GM23338 (cell line): ENCODE data around the gene FETUB. TPM values are rescaled to one million over a fixed set of nuclear protein-coding genes. Genes with fewer than 3 reads are reported as not detected.
"Not testable (repeated sequence)": the region's sequence is repeated elsewhere in the genome, so short reads cannot be mapped to it uniquely, and the experiment has no call there.

Experiments used
- ATAC-seq: fragments of 200-7000 bp; cut with Tn5 transposase; 3 replicates; pipeline ENCODE4 v1.9.1; 2020
- DNase-seq: peaks from one replicate; pipeline ENCODE4 v3.0.0-alpha.2; 2015; ENCODE audit warnings: low spot score
- H2AFZ ChIP-seq: fragments of 200-600 bp; sonication (generic); 2 replicates; pipeline ENCODE4 v1.8.0; 2016; ENCODE audit warnings: antibody characterized with exemption, mild to moderate bottlenecking, moderate library complexity
- H3F3A ChIP-seq: fragments of 200-600 bp; sonication (generic); replicated peaks from 2 replicates; pipeline ENCODE4 v1.8.0; 2017; ENCODE audit warnings: antibody characterized with exemption, mixed run types, low read depth
- H3K27ac ChIP-seq: fragments of 200-600 bp; sonication (generic); 2 replicates; pipeline ENCODE4 v1.6.1; 2016; ENCODE audit warnings: low read depth
- H3K27me3 ChIP-seq: fragments of 200-600 bp; sonication (generic); 2 replicates; pipeline ENCODE4 v1.8.0; 2016; ENCODE audit warnings: mild to moderate bottlenecking, mixed run types, moderate library complexity; ENCODE audit not compliant: insufficient read depth
- H3K36me3 ChIP-seq: fragments of 200-600 bp; sonication (generic); 2 replicates; pipeline ENCODE4 v1.8.0; 2016; ENCODE audit warnings: mild to moderate bottlenecking; ENCODE audit not compliant: insufficient read depth
- H3K4me1 ChIP-seq: fragments of 200-600 bp; sonication (generic); 2 replicates; pipeline ENCODE4 v1.8.0; 2016; ENCODE audit warnings: mild to moderate bottlenecking, moderate library complexity; ENCODE audit not compliant: insufficient read depth
- H3K4me2 ChIP-seq: fragments of 200-600 bp; sonication (generic); 2 replicates; pipeline ENCODE4 v1.7.1; 2017; ENCODE audit warnings: mixed run types
- H3K4me3 ChIP-seq: fragments of 200-600 bp; sonication (generic); 2 replicates; pipeline ENCODE4 v1.6.1; 2016; ENCODE audit warnings: mixed run types
- H3K79me2 ChIP-seq: fragments of 200-600 bp; sonication (generic); replicated peaks from 2 replicates; pipeline ENCODE4 v1.8.0; 2017; ENCODE audit warnings: mild to moderate bottlenecking; ENCODE audit not compliant: insufficient read depth
- H3K9me2 ChIP-seq: fragments of 200-600 bp; sonication (generic); 2 replicates; pipeline ENCODE4 v1.8.0; 2017; ENCODE audit not compliant: insufficient read depth
- H4K20me1 ChIP-seq: fragments of 200-600 bp; sonication (generic); replicated peaks from 2 replicates; pipeline ENCODE4 v1.8.0; 2017; ENCODE audit warnings: mild to moderate bottlenecking; ENCODE audit not compliant: insufficient read depth
- H3K27ac Mint-ChIP-seq: 2 replicates; pipeline ENCODE4 v1.8.0; 2020; ENCODE audit warnings: inconsistent platforms, mild to moderate bottlenecking, moderate library complexity, mixed read lengths
- H3K27me3 Mint-ChIP-seq: 3 replicates; pipeline ENCODE4 v1.8.0; 2022; ENCODE audit warnings: low read depth, mild to moderate bottlenecking, moderate library complexity, mixed read lengths, inconsistent platforms; ENCODE audit not compliant: insufficient read depth, poor library complexity
- H3K36me3 Mint-ChIP-seq: 3 replicates; pipeline ENCODE4 v1.8.0; 2021; ENCODE audit warnings: low read depth, mild to moderate bottlenecking, inconsistent platforms, moderate library complexity, mixed read lengths
- H3K4me1 Mint-ChIP-seq: 3 replicates; pipeline ENCODE4 v1.8.0; 2020; ENCODE audit warnings: mild to moderate bottlenecking, inconsistent platforms, mixed read lengths
- H3K4me3 Mint-ChIP-seq: 3 replicates; pipeline ENCODE4 v1.8.0; 2021; ENCODE audit warnings: moderate library complexity, mild to moderate bottlenecking, inconsistent platforms, mixed read lengths
- H3K9me3 Mint-ChIP-seq: 3 replicates; pipeline ENCODE4 v1.8.0; 2020; ENCODE audit warnings: moderate library complexity, mild to moderate bottlenecking, inconsistent platforms, mixed read lengths
- CREB1 ChIP-seq: fragments of 250-450 bp; sonication (Bioruptor Pico); IDR thresholded peaks from 2 replicates; pipeline ENCODE4 v1.5.0; 2020; ENCODE audit warnings: low read depth, mild to moderate bottlenecking, moderate library complexity
- CTCF ChIP-seq, 2 experiments: fragments of 200-600 bp in 1 of 2; sonication (generic) in 1 of 2; conservative IDR thresholded peaks; 2 replicates each; pipeline versions ENCODE4 v1.5.1 to v1.6.1; 2016 to 2017; ENCODE audit warnings: antibody characterized with exemption in 2 of 2, low read depth in 2 of 2, mild to moderate bottlenecking in 2 of 2, moderate library complexity in 1 of 2
- ETS1 ChIP-seq: IDR thresholded peaks from 2 replicates; pipeline ENCODE4 v1.6.1; 2016; ENCODE audit warnings: antibody characterized with exemption
- EZH2 ChIP-seq: fragments of 200-600 bp; sonication (generic); IDR thresholded peaks from one replicate; pipeline ENCODE4 v1.8.0; 2017; ENCODE audit warnings: antibody characterized with exemption, mild to moderate bottlenecking, low read depth; ENCODE audit not compliant: unreplicated experiment
- EZH2phosphoT487 ChIP-seq: fragments of 200-600 bp; sonication (generic); IDR thresholded peaks from one replicate; pipeline ENCODE4 v1.8.1; 2018; ENCODE audit warnings: antibody characterized with exemption; ENCODE audit not compliant: unreplicated experiment
- JUNB ChIP-seq: IDR thresholded peaks from one replicate; pipeline ENCODE4 v1.6.1; 2016; ENCODE audit warnings: antibody characterized with exemption; ENCODE audit not compliant: unreplicated experiment
- NANOG ChIP-seq: IDR thresholded peaks from 2 replicates; pipeline ENCODE4 v1.6.1; 2016; ENCODE audit warnings: antibody characterized with exemption, borderline replicate concordance
- STAT1 ChIP-seq: IDR thresholded peaks from one replicate; pipeline ENCODE4 v1.6.1; 2016; ENCODE audit warnings: antibody characterized with exemption; ENCODE audit not compliant: unreplicated experiment
- ZNF114 ChIP-seq: fragments of 250-450 bp; sonication (Bioruptor Pico); IDR thresholded peaks from 2 replicates; pipeline ENCODE4 v1.5.0; 2020; ENCODE audit warnings: mild to moderate bottlenecking, moderate library complexity
- ZNF331 ChIP-seq: fragments of 250-450 bp; sonication (Bioruptor Pico); IDR thresholded peaks from 2 replicates; pipeline ENCODE4 v1.5.0; 2020; ENCODE audit warnings: low read depth, mild to moderate bottlenecking, moderate library complexity
- ZNF462 ChIP-seq: fragments of 250-450 bp; sonication (Bioruptor Pico); IDR thresholded peaks from 2 replicates; pipeline ENCODE4 v1.5.0; 2020; ENCODE audit warnings: mild to moderate bottlenecking, moderate library complexity
- polyA plus RNA-seq: library from polyadenylated mRNA; unstranded; fragments of >200 nt; fragmentation: Nextera tagmentation; extraction: Ambion mirVana; gene quantifications from 2 replicates; pipeline ENCODE4 v1.2.1, GENCODE V29; 2016
- total RNA-seq: library from RNA; depleted of rRNA; stranded (reverse); fragments of >200 nt; shearing (Covaris generic); gene quantifications from 2 replicates; pipeline ENCODE4 v1.2.3, GENCODE V29; 2014

Gene FETUB
- total and polyA plus RNA-seq, 2 experiments from 2014 or later = 0.26 TPM; not detected in 1

DNA sequence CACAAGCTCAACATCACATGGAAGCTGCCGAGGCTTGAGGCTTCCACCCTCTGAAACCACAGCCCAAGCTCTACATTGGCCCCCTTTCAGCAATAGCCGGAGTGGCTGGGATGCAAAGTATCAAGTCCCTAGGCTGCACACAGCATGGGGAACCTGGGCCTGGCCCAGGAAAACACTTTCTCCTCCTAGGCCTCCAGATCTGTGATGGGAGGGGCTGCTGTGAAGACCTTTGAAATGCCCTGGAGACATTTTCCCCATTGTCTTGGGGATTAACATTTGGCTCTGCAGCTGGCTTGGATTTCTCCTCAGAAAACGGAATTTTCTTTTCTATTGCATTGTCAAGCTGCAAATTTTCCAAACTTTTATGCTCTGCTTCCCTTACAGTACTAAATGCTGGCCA is 43.8 kb downstream of the FETUB start:
- Histone ChIP-seq H3K4me1 (no peaks in the 10 kb centered on the region), H3K4me3 (no peak overlapping the region), H3F3A (no peaks in the 10 kb centered on the region), H4K20me1 (no peaks in the 10 kb centered on the region), H3K79me2 (no peaks in the 10 kb centered on the region), H3K4me2 (no peak overlapping the region), H2AFZ (0 out of 2 replicates have a peak overlapping the region, but pooled peaks have one; percentile 43), H3K9me2 (peaks cover 11% of the 10 kb centered on the region; the same call in 1 of the 2 replicates), H3K27ac (no peak overlapping the region), H3K27me3 (no peaks in the 10 kb centered on the region), H3K36me3 (no peaks in the 10 kb centered on the region)
- no peak overlapping the region for H3K4me3 Mint-ChIP-seq
- DNase-seq = no peak
- no peak for TF ChIP-seq STAT1
- no peak for TF ChIP-seq JUNB
- no peak for TF ChIP-seq ZNF462 (CRISPR knock-in tag)
- no peak for TF ChIP-seq NANOG
- no peak for TF ChIP-seq EZH2
- no peak for TF ChIP-seq ETS1
- no peak for TF ChIP-seq ZNF114 (CRISPR knock-in tag)
- no peak for TF ChIP-seq EZH2phosphoT487
- TF ChIP-seq CTCF (conservative IDR thresholded peaks at IDR 0.05; ENCODE audit: low read depth in 2 of 2) = no peak
- no peak for TF ChIP-seq CREB1 (CRISPR knock-in tag)
- TF ChIP-seq ZNF331 = no peak
- ATAC-seq = no peak
- no peak overlapping the region for H3K27ac Mint-ChIP-seq
- H3K27me3 Mint-ChIP-seq = peaks cover 5% of the 10 kb centered on the region
- peaks cover 8% of the 10 kb centered on the region; the same call in 2 of the 3 replicates for H3K36me3 Mint-ChIP-seq
- H3K4me1 Mint-ChIP-seq = no peaks in the 10 kb centered on the region
- peaks cover 14% of the 10 kb centered on the region for H3K9me3 Mint-ChIP-seq

DNA sequence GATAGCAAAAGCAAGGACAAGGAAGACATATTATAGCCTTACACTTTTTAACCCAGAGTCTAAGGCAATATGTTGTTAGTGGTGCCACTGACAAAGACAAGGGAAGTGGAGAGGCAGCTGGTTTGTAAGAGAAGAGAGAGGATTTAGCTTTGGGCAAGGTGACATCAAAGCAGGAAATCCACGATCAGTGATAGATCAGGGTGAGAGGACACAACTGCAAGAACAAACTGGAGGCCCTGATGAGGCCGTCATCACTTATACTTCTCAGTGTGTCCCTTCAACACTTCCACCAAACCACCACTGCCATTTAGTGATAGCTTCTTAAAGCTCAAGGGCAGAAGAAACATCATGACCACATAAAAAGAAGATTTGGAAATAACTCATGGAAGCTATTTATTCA is 46.3 kb downstream of the FETUB start:
- not testable (repeated sequence) for H3K36me3 Mint-ChIP-seq, H2AFZ ChIP-seq, H3K27me3 ChIP-seq, H3K9me2 ChIP-seq, ATAC-seq, H3K4me1 ChIP-seq, H3K4me1 Mint-ChIP-seq, H3K27ac ChIP-seq, H3K4me3 ChIP-seq, H4K20me1 ChIP-seq, H3K4me3 Mint-ChIP-seq, H3K27ac Mint-ChIP-seq, H3K4me2 ChIP-seq, H3F3A ChIP-seq, H3K27me3 Mint-ChIP-seq, DNase-seq, H3K79me2 ChIP-seq, H3K36me3 ChIP-seq
- H3K9me3 Mint-ChIP-seq = peaks cover 14% of the 10 kb centered on the region
